ENCODE results near the gene ZNF71. TPM values are rescaled to one million over a fixed set of nuclear protein-coding genes. Genes with fewer than 3 reads are reported as not detected.

Gene ZNF71
- total RNA-seq, 1 donor from 2014 or later, result 24.8 TPM

Other genes starting within 250 kb of the ZNF71 start
- gene ZNF582, start 201.8 kb upstream of the ZNF71 start, total RNA-seq, result 1.2 and 4.0 TPM in 2 replicates
- gene ZNF583, start 191.0 kb upstream of the ZNF71 start, total RNA-seq, result 1.9 and 6.4 TPM in 2 replicates
- gene ZNF667, start 118.0 kb upstream of the ZNF71 start, total RNA-seq, result 2.6 and 4.0 TPM in 2 replicates
- 2.2 and 2.8 TPM in 2 replicates for gene ZNF471, start 87.4 kb upstream of the ZNF71 start, total RNA-seq
- 5.4 and 6.3 TPM in 2 replicates for gene ZFP28, start 56.4 kb upstream of the ZNF71 start, total RNA-seq
- gene ZNF470, start 27.8 kb upstream of the ZNF71 start, total RNA-seq, result 3.3 and 3.5 TPM in 2 replicates
- gene SMIM17, start 47.9 kb downstream of the ZNF71 start, total RNA-seq, result 0.58 and 1.2 TPM in 2 replicates
- 0.18 and 0.34 TPM in 2 replicates for gene ZNF835, start 76.5 kb downstream of the ZNF71 start, total RNA-seq
- 0.34 and 0.93 TPM in 2 replicates for gene PEG3, start 245.4 kb downstream of the ZNF71 start, total RNA-seq
- not detected in 2 replicates for gene ZIM2, start 245.4 kb downstream of the ZNF71 start, total RNA-seq

Data from glomerular endothelial cell (primary cell).